ENCODE results near the gene MUC4.

Gene MUC4

DNA sequence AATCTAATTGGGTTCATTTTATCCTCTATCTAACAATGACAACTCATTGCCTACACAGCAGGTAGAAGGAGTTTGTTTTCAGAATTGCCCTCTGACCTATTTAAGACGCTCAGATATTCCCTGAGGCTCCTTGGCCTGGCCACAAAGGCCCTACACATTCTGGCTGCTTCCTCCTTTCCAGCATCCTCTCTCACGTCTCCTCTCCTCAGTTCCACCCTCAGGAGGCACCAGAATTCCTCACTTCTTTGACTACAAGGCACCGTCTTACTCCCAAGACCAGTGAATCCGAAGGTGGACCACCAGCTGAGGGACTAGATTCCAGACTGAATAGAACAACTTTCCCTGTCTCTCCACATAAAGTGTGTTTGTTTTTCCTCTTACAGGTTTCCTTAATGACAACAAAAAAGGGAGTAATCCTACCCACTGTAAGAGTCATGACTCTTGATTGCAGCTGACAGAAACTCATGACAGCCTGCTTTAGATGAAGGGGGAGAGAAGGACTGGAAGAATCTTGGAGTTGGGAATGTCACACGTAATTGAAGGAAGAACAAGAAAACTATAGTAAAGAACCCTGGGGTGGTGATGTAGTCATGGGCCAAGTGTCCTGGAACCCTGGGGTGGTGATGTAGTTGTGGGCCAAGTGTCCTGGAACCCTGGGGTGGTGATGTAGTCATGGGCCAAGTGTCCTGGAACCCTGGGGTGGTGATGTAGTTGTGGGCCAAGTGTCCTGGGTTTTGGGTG lies 112.9 kb downstream of the MUC4 start:
- TF ChIP-seq, protein P1, sequence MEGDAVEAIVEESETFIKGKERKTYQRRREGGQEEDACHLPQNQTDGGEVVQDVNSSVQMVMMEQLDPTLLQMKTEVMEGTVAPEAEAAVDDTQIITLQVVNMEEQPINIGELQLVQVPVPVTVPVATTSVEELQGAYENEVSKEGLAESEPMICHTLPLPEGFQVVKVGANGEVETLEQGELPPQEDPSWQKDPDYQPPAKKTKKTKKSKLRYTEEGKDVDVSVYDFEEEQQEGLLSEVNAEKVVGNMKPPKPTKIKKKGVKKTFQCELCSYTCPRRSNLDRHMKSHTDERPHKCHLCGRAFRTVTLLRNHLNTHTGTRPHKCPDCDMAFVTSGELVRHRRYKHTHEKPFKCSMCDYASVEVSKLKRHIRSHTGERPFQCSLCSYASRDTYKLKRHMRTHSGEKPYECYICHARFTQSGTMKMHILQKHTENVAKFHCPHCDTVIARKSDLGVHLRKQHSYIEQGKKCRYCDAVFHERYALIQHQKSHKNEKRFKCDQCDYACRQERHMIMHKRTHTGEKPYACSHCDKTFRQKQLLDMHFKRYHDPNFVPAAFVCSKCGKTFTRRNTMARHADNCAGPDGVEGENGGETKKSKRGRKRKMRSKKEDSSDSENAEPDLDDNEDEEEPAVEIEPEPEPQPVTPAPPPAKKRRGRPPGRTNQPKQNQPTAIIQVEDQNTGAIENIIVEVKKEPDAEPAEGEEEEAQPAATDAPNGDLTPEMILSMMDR (conservative IDR thresholded peaks at IDR 0.05; ENCODE audit: low read length): no peak
- no peak overlapping the region for H3K4me3 ChIP-seq (ENCODE audit: low read length)
- no peak for DNase-seq (ENCODE audit: low read depth)

DNA sequence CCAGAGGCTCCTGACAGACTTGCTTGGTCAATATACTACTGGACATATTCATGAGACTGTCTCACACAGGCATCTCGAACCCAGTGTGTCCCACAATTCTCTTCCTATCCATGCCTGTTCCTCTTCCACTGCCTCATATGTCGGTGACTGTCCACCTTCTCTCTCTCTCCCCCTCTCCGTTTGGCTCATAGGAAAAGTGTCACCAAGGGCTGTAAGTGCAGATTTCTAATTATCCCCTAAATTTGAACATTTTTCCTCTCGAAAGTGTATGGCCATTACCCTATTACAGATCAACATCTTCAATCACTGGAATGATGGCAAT lies 113.4 kb downstream of the MUC4 start:
- TF ChIP-seq, protein P1 (conservative IDR thresholded peaks at IDR 0.05; ENCODE audit: low read length): no peak
- DNase-seq (ENCODE audit: low read depth): no peak
- H3K4me3 ChIP-seq (ENCODE audit: low read length): no peak overlapping the region

DNA sequence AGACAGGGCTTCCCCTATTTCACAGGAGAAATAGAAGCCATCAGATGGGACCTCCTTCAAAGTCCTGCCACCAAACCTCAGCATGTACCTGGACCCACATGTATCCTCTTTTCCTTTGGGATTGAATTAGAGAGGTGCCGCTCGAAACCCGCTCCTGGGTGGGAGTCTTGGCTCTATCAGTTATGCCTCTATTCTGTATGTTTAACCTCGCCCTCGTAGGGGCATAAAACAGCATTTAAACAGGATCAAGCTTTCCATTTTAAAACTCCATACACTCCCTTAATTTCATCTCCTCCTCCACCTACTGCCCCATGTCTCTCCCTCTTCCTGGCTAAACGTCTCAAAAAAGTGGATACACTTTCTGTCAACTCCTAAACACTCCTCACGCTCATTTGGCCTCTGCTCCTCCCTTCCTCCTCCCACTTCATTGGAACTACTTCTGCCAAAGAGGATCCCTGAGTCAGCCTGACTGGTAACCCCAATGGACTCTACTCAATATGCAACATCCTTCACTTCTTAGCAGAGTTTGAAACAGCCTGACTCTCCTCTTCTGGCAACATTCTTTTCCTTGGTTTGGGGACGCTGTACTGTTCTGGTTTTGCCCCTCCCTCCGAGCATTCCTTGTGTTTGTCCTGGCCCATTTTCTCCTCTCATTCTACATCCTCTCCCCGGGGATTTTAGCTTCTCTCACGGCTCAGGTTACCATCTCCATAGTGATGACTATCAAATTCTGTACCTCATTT lies 114.0 kb downstream of the MUC4 start:
- no peak overlapping the region for H3K4me3 ChIP-seq (ENCODE audit: low read length)
- DNase-seq (ENCODE audit: low read depth): peak; percentile 93

More for the DNA sequence above, 114.0 kb downstream of the MUC4 start:
- TF ChIP-seq, protein P1 (conservative IDR thresholded peaks at IDR 0.05; ENCODE audit: low read length): no peak

Data from AG10803 (cell line).